Measurements from ENCODE around the gene ACSL3.

DNA sequence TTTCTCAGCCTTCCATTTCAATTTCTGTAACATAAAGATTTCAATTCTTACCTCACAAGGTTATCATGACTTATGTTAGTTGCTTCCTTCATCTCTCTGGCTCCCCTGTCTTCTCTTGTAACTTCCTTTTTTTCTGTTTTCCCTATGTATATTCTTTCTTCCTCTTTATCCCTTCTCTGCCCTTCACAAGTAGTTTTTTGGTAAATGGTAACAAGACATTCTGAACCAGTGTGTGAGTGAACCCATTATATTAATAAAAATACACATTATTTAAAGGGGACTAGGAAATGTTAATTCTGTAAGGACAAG, 8.4 kb downstream of the ACSL3 start:
- TF ChIP-seq, protein P1, sequence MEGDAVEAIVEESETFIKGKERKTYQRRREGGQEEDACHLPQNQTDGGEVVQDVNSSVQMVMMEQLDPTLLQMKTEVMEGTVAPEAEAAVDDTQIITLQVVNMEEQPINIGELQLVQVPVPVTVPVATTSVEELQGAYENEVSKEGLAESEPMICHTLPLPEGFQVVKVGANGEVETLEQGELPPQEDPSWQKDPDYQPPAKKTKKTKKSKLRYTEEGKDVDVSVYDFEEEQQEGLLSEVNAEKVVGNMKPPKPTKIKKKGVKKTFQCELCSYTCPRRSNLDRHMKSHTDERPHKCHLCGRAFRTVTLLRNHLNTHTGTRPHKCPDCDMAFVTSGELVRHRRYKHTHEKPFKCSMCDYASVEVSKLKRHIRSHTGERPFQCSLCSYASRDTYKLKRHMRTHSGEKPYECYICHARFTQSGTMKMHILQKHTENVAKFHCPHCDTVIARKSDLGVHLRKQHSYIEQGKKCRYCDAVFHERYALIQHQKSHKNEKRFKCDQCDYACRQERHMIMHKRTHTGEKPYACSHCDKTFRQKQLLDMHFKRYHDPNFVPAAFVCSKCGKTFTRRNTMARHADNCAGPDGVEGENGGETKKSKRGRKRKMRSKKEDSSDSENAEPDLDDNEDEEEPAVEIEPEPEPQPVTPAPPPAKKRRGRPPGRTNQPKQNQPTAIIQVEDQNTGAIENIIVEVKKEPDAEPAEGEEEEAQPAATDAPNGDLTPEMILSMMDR (IDR thresholded peaks at IDR 0.05), result no peak
- TF ChIP-seq POLR2A (IDR thresholded peaks at IDR 0.05), result no peak

Data from testis (tissue), 2 donors.